MCF 10A (cell line): ENCODE measurements around the gene BNIP3. TPM values are rescaled to one million over a fixed set of nuclear protein-coding genes. Genes with fewer than 3 reads are reported as not detected.

Experiments
- BruUV-seq: library from RNA; stranded (reverse); fragments of 400-500 nt; replicated peaks from 2 replicates; lab custom pipeline; 2021; lab: Mats Ljungman, UMichigan
- CTCF ChIA-PET: fragments of 300-600 bp; sonication (Branson Sonifier 250); formaldehyde crosslinking; extraction: SDS; loops from one replicate; lab custom pipeline; 2021; ENCODE audit warnings: antibody characterized with exemption, inconsistent platforms; lab: Yijun Ruan, JAX
- POLR2A ChIA-PET: fragments of 300-600, 350-650 bp; sonication (Branson Sonifier 250); formaldehyde crosslinking; extraction: SDS; loops from one replicate; lab custom pipeline; 2020; ENCODE audit warnings: antibody characterized with exemption, inconsistent platforms; lab: Yijun Ruan, JAX
- DNase-seq: peaks from one replicate; pipeline ENCODE4 v3.0.0-alpha.2; 2018; ENCODE audit not compliant: unreplicated experiment
- H3K27ac Mint-ChIP-seq: one replicate; pipeline ENCODE4 v1.8.0; 2022; ENCODE audit warnings: mild to moderate bottlenecking, low read depth, mixed read lengths; ENCODE audit not compliant: unreplicated experiment
- H3K27me3 Mint-ChIP-seq: one replicate; pipeline ENCODE4 v1.8.0; 2022; ENCODE audit warnings: mixed read lengths; ENCODE audit not compliant: insufficient read depth, unreplicated experiment
- H3K36me3 Mint-ChIP-seq: one replicate; pipeline ENCODE4 v1.8.0; 2022; ENCODE audit warnings: mild to moderate bottlenecking, moderate library complexity, mixed read lengths; ENCODE audit not compliant: insufficient read depth, unreplicated experiment
- H3K4me1 Mint-ChIP-seq: one replicate; pipeline ENCODE4 v1.8.0; 2022; ENCODE audit warnings: mixed read lengths; ENCODE audit not compliant: insufficient read depth, unreplicated experiment
- H3K4me3 Mint-ChIP-seq: one replicate; pipeline ENCODE4 v1.8.0; 2022; ENCODE audit warnings: mild to moderate bottlenecking, moderate library complexity, mixed read lengths; ENCODE audit not compliant: unreplicated experiment
- H3K9me3 Mint-ChIP-seq: one replicate; pipeline ENCODE4 v1.8.0; 2022; ENCODE audit warnings: mixed read lengths; ENCODE audit not compliant: unreplicated experiment
- intact Hi-C: fragments of 100-400 bp; cut with micrococcal nuclease; formaldehyde crosslinking; loops from 2 replicates; pipeline ENCODE4 v1.14.1; 2022
- total RNA-seq: library from RNA; stranded (reverse); gene quantifications from 2 replicates; pipeline ENCODE4 v1.2.3, GENCODE V29; 2022
- TF ChIP-seq, protein P1 (sequence below): fragments of 200-600 bp; IDR thresholded peaks from one replicate; pipeline ENCODE4 v1.8.0; 2022; ENCODE audit warnings: antibody characterized with exemption, mild to moderate bottlenecking; ENCODE audit not compliant: unreplicated experiment

BNIP3 gene
- total RNA-seq, 1 experiment from 2014 or later, result 47.0 TPM

DNA sequence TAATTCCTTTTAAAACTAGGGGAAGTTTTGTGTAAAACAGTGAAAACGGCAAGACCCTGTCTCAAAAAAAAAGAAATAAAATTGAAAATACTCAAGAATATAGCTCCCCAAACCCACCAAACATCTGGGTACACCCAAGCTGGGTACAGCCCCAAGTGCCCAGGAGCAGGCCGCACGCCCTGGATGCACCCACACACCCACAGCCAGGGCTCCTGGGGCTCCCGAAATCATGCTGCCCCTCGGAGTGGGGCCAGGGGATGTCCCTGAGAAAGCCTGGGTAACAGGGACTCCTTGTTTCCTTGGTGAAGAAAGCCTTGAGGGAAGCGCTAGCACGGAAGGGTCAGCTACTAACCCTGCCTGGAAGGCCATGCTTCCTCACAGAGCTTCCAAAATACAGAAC lies 10.1 kb downstream of the BNIP3 start:
- no peak overlapping the region for H3K27ac Mint-ChIP-seq
- no peak for DNase-seq
- no peaks in the 10 kb centered on the region for H3K27me3 Mint-ChIP-seq
- no peaks in the 10 kb centered on the region for H3K9me3 Mint-ChIP-seq
- H3K36me3 Mint-ChIP-seq, result peaks cover 78% of the 10 kb centered on the region
- POLR2A ChIA-PET, result interaction anchor here (1.1 kb wide), 1 partner anchor 10 kb away, joined by 3 read pairs; the partner anchor contains the start of gene BNIP3
- no peak overlapping the region for H3K4me3 Mint-ChIP-seq
- no TSS peak for BruUV-seq
- intact Hi-C loops, result no loop called here
- TF ChIP-seq, protein P1, sequence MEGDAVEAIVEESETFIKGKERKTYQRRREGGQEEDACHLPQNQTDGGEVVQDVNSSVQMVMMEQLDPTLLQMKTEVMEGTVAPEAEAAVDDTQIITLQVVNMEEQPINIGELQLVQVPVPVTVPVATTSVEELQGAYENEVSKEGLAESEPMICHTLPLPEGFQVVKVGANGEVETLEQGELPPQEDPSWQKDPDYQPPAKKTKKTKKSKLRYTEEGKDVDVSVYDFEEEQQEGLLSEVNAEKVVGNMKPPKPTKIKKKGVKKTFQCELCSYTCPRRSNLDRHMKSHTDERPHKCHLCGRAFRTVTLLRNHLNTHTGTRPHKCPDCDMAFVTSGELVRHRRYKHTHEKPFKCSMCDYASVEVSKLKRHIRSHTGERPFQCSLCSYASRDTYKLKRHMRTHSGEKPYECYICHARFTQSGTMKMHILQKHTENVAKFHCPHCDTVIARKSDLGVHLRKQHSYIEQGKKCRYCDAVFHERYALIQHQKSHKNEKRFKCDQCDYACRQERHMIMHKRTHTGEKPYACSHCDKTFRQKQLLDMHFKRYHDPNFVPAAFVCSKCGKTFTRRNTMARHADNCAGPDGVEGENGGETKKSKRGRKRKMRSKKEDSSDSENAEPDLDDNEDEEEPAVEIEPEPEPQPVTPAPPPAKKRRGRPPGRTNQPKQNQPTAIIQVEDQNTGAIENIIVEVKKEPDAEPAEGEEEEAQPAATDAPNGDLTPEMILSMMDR, result no peak
- CTCF ChIA-PET, result interaction anchor here (0.6 to 1.7 kb wide), 3 partner anchors 10 to 51 kb away, joined by 3 to 4 read pairs (median 4); no protein-coding TSS in a partner anchor
- H3K4me1 Mint-ChIP-seq, result no peaks in the 10 kb centered on the region

DNA sequence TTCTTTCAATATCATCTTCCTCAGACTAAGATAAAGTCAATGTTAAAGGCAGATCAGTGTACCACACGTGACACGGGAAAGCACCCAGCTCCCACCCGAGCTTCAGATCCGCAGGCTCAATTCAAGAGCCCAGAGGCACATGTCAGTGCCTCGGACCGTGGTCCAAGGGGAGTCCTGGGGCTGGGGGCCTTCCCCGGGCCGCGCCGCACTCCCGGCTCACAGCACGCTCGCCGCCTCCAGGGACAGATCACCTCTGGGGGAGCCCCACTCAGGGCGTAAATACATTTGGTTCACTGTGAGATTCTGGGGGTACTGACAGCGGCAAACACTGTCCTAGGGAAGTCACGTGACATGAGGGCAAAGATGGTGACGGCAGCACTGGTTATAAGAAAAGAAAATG lies 10.8 kb downstream of the BNIP3 start:
- no TSS peak for BruUV-seq
- TF ChIP-seq, protein P1, result no peak
- H3K27me3 Mint-ChIP-seq, result no peaks in the 10 kb centered on the region
- H3K4me1 Mint-ChIP-seq, result no peaks in the 10 kb centered on the region
- no peak overlapping the region for H3K4me3 Mint-ChIP-seq
- no peaks in the 10 kb centered on the region for H3K9me3 Mint-ChIP-seq
- ChIA-PET CTCF (interaction anchor here (1.1 kb wide), 1 partner anchor 172 kb away, joined by 4 read pairs; no protein-coding TSS in a partner anchor), POLR2A (no interaction called here)
- no peak overlapping the region for H3K27ac Mint-ChIP-seq
- peaks cover 80% of the 10 kb centered on the region for H3K36me3 Mint-ChIP-seq
- intact Hi-C loops, result no loop called here
- no peak for DNase-seq

DNA sequence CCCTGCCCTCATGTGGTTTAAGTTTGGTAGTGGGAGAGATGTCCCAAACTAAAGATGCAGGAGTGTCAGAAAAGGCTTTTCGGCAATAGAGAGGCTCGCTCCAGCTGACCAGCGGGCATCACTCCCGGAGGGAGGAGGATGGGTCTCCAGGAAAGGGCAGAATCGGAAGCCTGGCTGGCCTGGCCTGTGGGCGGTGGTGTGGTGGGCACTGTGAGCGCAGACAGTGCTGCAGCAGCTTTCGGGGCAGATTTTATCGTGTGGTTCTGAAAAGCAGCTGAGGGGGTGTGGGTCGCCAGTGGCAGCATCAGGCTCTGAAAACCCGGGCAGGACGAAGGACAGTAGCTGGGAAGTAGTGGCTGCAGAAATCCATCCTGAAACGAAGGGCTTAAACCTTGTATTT lies 12.8 kb downstream of the BNIP3 start:
- CTCF ChIA-PET, result interaction anchor here (1.3 kb wide), 1 partner anchor 54 kb away, joined by 3 read pairs; no protein-coding TSS in a partner anchor
- H3K27ac Mint-ChIP-seq, result no peak overlapping the region
- TF ChIP-seq, protein P1, result no peak

GRCh38 chr10:131964298-131964697 lies 17.4 kb downstream of the BNIP3 start:
- intact Hi-C loops, result no loop called here
- BruUV-seq, result no TSS peak
- Mint-ChIP-seq H3K27ac (no peak overlapping the region), H3K36me3 (peaks cover 61% of the 10 kb centered on the region), H3K9me3 (no peaks in the 10 kb centered on the region), H3K4me1 (no peaks in the 10 kb centered on the region), H3K4me3 (no peak overlapping the region), H3K27me3 (no peaks in the 10 kb centered on the region)
- DNase-seq, result no peak
- CTCF ChIA-PET, result interaction anchor here (0.5 to 0.7 kb wide), 2 partner anchors 58 to 1786 kb away, joined by 3 to 5 read pairs; no protein-coding TSS in a partner anchor
- TF ChIP-seq, protein P1, result no peak
- POLR2A ChIA-PET, result interaction anchor here (0.5 kb wide), 1 partner anchor 26 kb away, joined by 3 read pairs; no protein-coding TSS in a partner anchor

More for the DNA sequence above, 12.8 kb downstream of the BNIP3 start:
- intact Hi-C loops, result no loop called here
- Mint-ChIP-seq H3K27me3 (no peaks in the 10 kb centered on the region), H3K9me3 (no peaks in the 10 kb centered on the region), H3K4me3 (no peak overlapping the region), H3K36me3 (peaks cover 83% of the 10 kb centered on the region), H3K4me1 (no peaks in the 10 kb centered on the region)
- POLR2A ChIA-PET, result interaction anchor here (1.2 kb wide), 1 partner anchor 22 kb away, joined by 3 read pairs; no protein-coding TSS in a partner anchor
- BruUV-seq, result no TSS peak
- DNase-seq, result no peak
